Activated CD8-positive, alpha-beta memory T cell treated with anti-CD3 and anti-CD28 coated beads, Interleukin-2, amount 10 ng/mL, durations not matched to agents 7 days and 5 days (primary cell): ENCODE measurements around the gene CACNA2D4. TPM values are rescaled to one million over a fixed set of nuclear protein-coding genes. Genes with fewer than 3 reads are reported as not detected.
A peak's percentile ranks its signal among the peaks of the same experiment; 100 is the strongest.

Source experiments
- ATAC-seq: fragments of 150-1000 bp; cut with Tn5 transposase; one replicate; pipeline ENCODE4 v1.10.0; 2021; ENCODE audit warnings: moderate library complexity
- CTCF ChIA-PET: fragments of 350-600 bp; sonication (Branson Sonifier 250); formaldehyde crosslinking; loops from one replicate; lab custom pipeline; 2021; ENCODE audit warnings: antibody characterized with exemption; lab: Charles Lee
- DNase-seq: peaks from one replicate; pipeline ENCODE4 v3.0.0-alpha.2; 2020
- H3K27ac Mint-ChIP-seq: one replicate; pipeline ENCODE4 v1.8.0; 2021; ENCODE audit warnings: mild to moderate bottlenecking, mixed read lengths
- H3K27me3 Mint-ChIP-seq: one replicate; pipeline ENCODE4 v1.8.0; 2021; ENCODE audit warnings: mixed read lengths
- H3K36me3 Mint-ChIP-seq: one replicate; pipeline ENCODE4 v1.8.0; 2021; ENCODE audit warnings: mild to moderate bottlenecking, mixed read lengths
- H3K4me1 Mint-ChIP-seq: one replicate; pipeline ENCODE4 v1.8.0; 2021; ENCODE audit warnings: mixed read lengths
- H3K4me3 Mint-ChIP-seq: one replicate; pipeline ENCODE4 v1.8.0; 2021; ENCODE audit warnings: mild to moderate bottlenecking, moderate library complexity, mixed read lengths
- H3K9me3 Mint-ChIP-seq: one replicate; pipeline ENCODE4 v1.8.0; 2022; ENCODE audit warnings: low read depth, mixed read lengths
- total RNA-seq, 2 experiments: library from RNA; stranded (reverse); gene quantifications; one replicate each; pipeline ENCODE4 v1.2.3, GENCODE V29; 2021

CACNA2D4 gene
- total RNA-seq, 2 experiments from 2014 or later: 5.9 to 8.2 TPM

- Mint-ChIP-seq H3K4me3 (no peak overlapping the region), H3K27me3 (peaks cover 26% of the 10 kb centered on the region), H3K9me3 (no peaks in the 10 kb centered on the region), H3K27ac (no peak overlapping the region), H3K4me1 (no peaks in the 10 kb centered on the region), H3K36me3 (no peaks in the 10 kb centered on the region)
- ATAC-seq (no peak), DNase-seq (no peak)
- CTCF ChIA-PET: no interaction called here
Observed at GRCh38 chr12:1828856-1829255, 89.6 kb downstream of the CACNA2D4 start.

- Mint-ChIP-seq H3K4me1 (no peaks in the 10 kb centered on the region), H3K36me3 (no peaks in the 10 kb centered on the region), H3K4me3 (no peak overlapping the region), H3K27ac (no peak overlapping the region), H3K27me3 (peaks cover 27% of the 10 kb centered on the region), H3K9me3 (no peaks in the 10 kb centered on the region)
- no peak for DNase-seq
- CTCF ChIA-PET: interaction anchor here (0.6 kb wide), 1 partner anchor 111 kb away, joined by 3 read pairs; no protein-coding TSS in a partner anchor
- no peak for ATAC-seq
Observed at GRCh38 chr12:1827826-1828805, 90.3 kb downstream of the CACNA2D4 start.

GRCh38 chr12:1826867-1827705 is 91.4 kb downstream of the CACNA2D4 start:
- no peak overlapping the region for H3K27ac Mint-ChIP-seq
- no peak overlapping the region for H3K4me3 Mint-ChIP-seq
- no peak for DNase-seq
- no peaks in the 10 kb centered on the region for H3K4me1 Mint-ChIP-seq
- no peaks in the 10 kb centered on the region for H3K9me3 Mint-ChIP-seq
- H3K36me3 Mint-ChIP-seq: no peaks in the 10 kb centered on the region
- CTCF ChIA-PET: interaction anchor here (0.6 kb wide), 1 partner anchor 112 kb away, joined by 3 read pairs; no protein-coding TSS in a partner anchor
- ATAC-seq: no peak
- H3K27me3 Mint-ChIP-seq: peaks cover 21% of the 10 kb centered on the region

GRCh38 chr12:1826401-1826800 is 92.1 kb downstream of the CACNA2D4 start:
- Mint-ChIP-seq H3K36me3 (no peaks in the 10 kb centered on the region), H3K4me1 (no peaks in the 10 kb centered on the region), H3K4me3 (no peak overlapping the region), H3K27me3 (peaks cover 18% of the 10 kb centered on the region), H3K27ac (no peak overlapping the region), H3K9me3 (no peaks in the 10 kb centered on the region)
- CTCF ChIA-PET: no interaction called here
- ATAC-seq (no peak), DNase-seq (no peak)

- no peaks in the 10 kb centered on the region for H3K36me3 Mint-ChIP-seq
- no peak for ATAC-seq
- DNase-seq: no peak
- no peaks in the 10 kb centered on the region for H3K9me3 Mint-ChIP-seq
- no peaks in the 10 kb centered on the region for H3K4me1 Mint-ChIP-seq
- peaks cover 18% of the 10 kb centered on the region for H3K27me3 Mint-ChIP-seq
- H3K27ac Mint-ChIP-seq: no peak overlapping the region
- CTCF ChIA-PET: no interaction called here
- H3K4me3 Mint-ChIP-seq: no peak overlapping the region
Observed at GRCh38 chr12:1825382-1826102, 92.9 kb downstream of the CACNA2D4 start.

- Mint-ChIP-seq H3K9me3 (no peaks in the 10 kb centered on the region), H3K36me3 (no peaks in the 10 kb centered on the region), H3K27ac (no peak overlapping the region), H3K27me3 (peaks cover 30% of the 10 kb centered on the region), H3K4me3 (no peak overlapping the region), H3K4me1 (no peaks in the 10 kb centered on the region)
- no peak for ATAC-seq
- CTCF ChIA-PET: interaction anchor here (1.4 kb wide), 1 partner anchor 117 kb away, joined by 5 read pairs; no protein-coding TSS in a partner anchor
- no peak for DNase-seq
Observed at GRCh38 chr12:1823237-1823636, 95.2 kb downstream of the CACNA2D4 start.

- Mint-ChIP-seq H3K9me3 (no peaks in the 10 kb centered on the region), H3K4me3 (no peak overlapping the region), H3K36me3 (no peaks in the 10 kb centered on the region), H3K4me1 (no peaks in the 10 kb centered on the region), H3K27ac (no peak overlapping the region), H3K27me3 (peaks cover 30% of the 10 kb centered on the region)
- DNase-seq (no peak), ATAC-seq (no peak)
- CTCF ChIA-PET: no interaction called here
Observed at GRCh38 chr12:1822699-1823098, 95.8 kb downstream of the CACNA2D4 start.

GRCh38 chr12:1821805-1822204 is 96.6 kb downstream of the CACNA2D4 start:
- no peaks in the 10 kb centered on the region for H3K4me1 Mint-ChIP-seq
- H3K27ac Mint-ChIP-seq: no peak overlapping the region
- no peaks in the 10 kb centered on the region for H3K9me3 Mint-ChIP-seq
- no peaks in the 10 kb centered on the region for H3K36me3 Mint-ChIP-seq
- peaks cover 30% of the 10 kb centered on the region for H3K27me3 Mint-ChIP-seq
- CTCF ChIA-PET: no interaction called here
- ATAC-seq (no peak), DNase-seq (no peak)
- H3K4me3 Mint-ChIP-seq: no peak overlapping the region

GRCh38 chr12:1820896-1821291 is 97.6 kb downstream of the CACNA2D4 start:
- CTCF ChIA-PET: no interaction called here
- H3K27ac Mint-ChIP-seq: no peak overlapping the region
- ATAC-seq: no peak
- no peak overlapping the region for H3K4me3 Mint-ChIP-seq
- DNase-seq: no peak
- peaks cover 30% of the 10 kb centered on the region for H3K27me3 Mint-ChIP-seq
- H3K36me3 Mint-ChIP-seq: no peaks in the 10 kb centered on the region
- H3K4me1 Mint-ChIP-seq: no peaks in the 10 kb centered on the region
- no peaks in the 10 kb centered on the region for H3K9me3 Mint-ChIP-seq

GRCh38 chr12:1820191-1820895 is 98.1 kb downstream of the CACNA2D4 start, which contains the start of gene LRTM2:
TSS of gene LRTM2 (plus strand) at chr12:1820565. CDS start at chr12:1828149, 7,584 bp downstream.
- no peak within 1 kb of the TSS for H3K27ac Mint-ChIP-seq
- ATAC-seq (peak; percentile 27), DNase-seq (no peak)
- CTCF ChIA-PET: no interaction called here
- H3K36me3 Mint-ChIP-seq: no peaks in the 10 kb centered on the region
- no peak within 1 kb of the TSS for H3K4me3 Mint-ChIP-seq
- H3K4me1 Mint-ChIP-seq: no peaks in the 10 kb centered on the region
- no peaks in the 10 kb centered on the region for H3K9me3 Mint-ChIP-seq
- H3K27me3 Mint-ChIP-seq: peaks cover 32% of the 10 kb centered on the region

GRCh38 chr12:1819571-1819970 is 98.9 kb downstream of the CACNA2D4 start:
- ATAC-seq (no peak), DNase-seq (no peak)
- H3K27me3 Mint-ChIP-seq: peaks cover 35% of the 10 kb centered on the region
- CTCF ChIA-PET: no interaction called here
- H3K27ac Mint-ChIP-seq: no peak overlapping the region
- no peaks in the 10 kb centered on the region for H3K4me1 Mint-ChIP-seq
- H3K36me3 Mint-ChIP-seq: no peaks in the 10 kb centered on the region
- H3K9me3 Mint-ChIP-seq: no peaks in the 10 kb centered on the region
- H3K4me3 Mint-ChIP-seq: no peak overlapping the region

- ATAC-seq: no peak
- Mint-ChIP-seq H3K27ac (no peak overlapping the region), H3K4me1 (no peaks in the 10 kb centered on the region), H3K9me3 (no peaks in the 10 kb centered on the region), H3K27me3 (peaks cover 35% of the 10 kb centered on the region), H3K4me3 (no peak overlapping the region), H3K36me3 (no peaks in the 10 kb centered on the region)
- DNase-seq: no peak
- CTCF ChIA-PET: no interaction called here
Observed at GRCh38 chr12:1819050-1819449, 99.4 kb downstream of the CACNA2D4 start.
